PC-9 (cell line): ENCODE data around the gene RNASEH2A. TPM values are rescaled to one million over a fixed set of nuclear protein-coding genes. Genes with fewer than 3 reads are reported as not detected.

Experiments used
- BruUV-seq: library from RNA; stranded (reverse); fragments of 400-500 nt; replicated peaks from 2 replicates; lab custom pipeline; 2021; lab: Mats Ljungman, UMichigan
- CTCF ChIA-PET: fragments of 300-600 bp; sonication (Branson Sonifier 250); formaldehyde crosslinking; loops from one replicate; lab custom pipeline; 2022; ENCODE audit warnings: antibody characterized with exemption; lab: Charles Lee
- POLR2A ChIA-PET: fragments of 300-600 bp; sonication (Branson Sonifier 250); formaldehyde crosslinking; loops from one replicate; lab custom pipeline; 2022; ENCODE audit warnings: antibody characterized with exemption; ENCODE audit not compliant: unreplicated experiment; lab: Charles Lee
- DNase-seq, 2 experiments: peaks; one replicate each; pipeline versions ENCODE4 v3.0.0 to v3.0.0-alpha.2; 2015 to 2022; ENCODE audit warnings: mixed read lengths in 1 of 2
- H2AFZ ChIP-seq: fragments of 200-600 bp; sonication (generic); 2 replicates; pipeline ENCODE4 v1.8.1; 2017; ENCODE audit warnings: antibody characterized with exemption
- H3F3A ChIP-seq: fragments of 200-600 bp; sonication (generic); 2 replicates; pipeline ENCODE4 v1.8.1; 2017; ENCODE audit warnings: antibody characterized with exemption, mild to moderate bottlenecking, low read depth; ENCODE audit not compliant: insufficient read depth
- H3K27ac ChIP-seq: fragments of 200-600 bp; sonication (generic); 2 replicates; pipeline ENCODE4 v1.6.1; 2016; ENCODE audit warnings: mixed run types
- H3K27me3 ChIP-seq: fragments of 200-600 bp; sonication (generic); 2 replicates; pipeline ENCODE4 v1.6.1; 2016; ENCODE audit warnings: low read depth, mixed run types; ENCODE audit not compliant: insufficient read depth
- H3K36me3 ChIP-seq: fragments of 200-600 bp; sonication (generic); 2 replicates; pipeline ENCODE4 v1.6.1; 2016; ENCODE audit warnings: low read depth, mixed run types
- H3K4me1 ChIP-seq: fragments of 200-600 bp; sonication (generic); replicated peaks from 2 replicates; pipeline ENCODE4 v1.6.1; 2016; ENCODE audit warnings: mixed run types; ENCODE audit not compliant: insufficient read depth
- H3K4me2 ChIP-seq: fragments of 200-600 bp; sonication (generic); 2 replicates; pipeline ENCODE4 v1.6.1; 2017; ENCODE audit warnings: mixed run types
- H3K4me3 ChIP-seq: fragments of 200-600 bp; sonication (generic); 2 replicates; pipeline ENCODE4 v1.6.1; 2016; ENCODE audit warnings: mixed run types
- H3K79me2 ChIP-seq: fragments of 200-600 bp; sonication (generic); 2 replicates; pipeline ENCODE4 v1.6.1; 2017; ENCODE audit warnings: low read depth, mixed run types
- H3K9me2 ChIP-seq: fragments of 200-600 bp; sonication (generic); 2 replicates; pipeline ENCODE4 v1.8.1; 2017; ENCODE audit warnings: mild to moderate bottlenecking; ENCODE audit not compliant: insufficient read depth
- H3K9me3 ChIP-seq: fragments of 200-600 bp; sonication (generic); 2 replicates; pipeline ENCODE4 v1.8.1; 2016; ENCODE audit warnings: low read depth; ENCODE audit not compliant: insufficient read depth
- H4K20me1 ChIP-seq: fragments of 200-600 bp; sonication (generic); 2 replicates; pipeline ENCODE4 v1.8.1; 2017; ENCODE audit not compliant: insufficient read depth
- EZH2 ChIP-seq: fragments of 200-600 bp; sonication (generic); IDR thresholded peaks from 2 replicates; pipeline ENCODE4 v1.8.0; 2017; ENCODE audit warnings: antibody characterized with exemption, low read depth
- intact Hi-C: fragments of 100-400 bp; cut with micrococcal nuclease; formaldehyde crosslinking; loops from one replicate; pipeline ENCODE4 v1.10.0; 2022; ENCODE audit not compliant: unreplicated experiment
- microRNA-seq: library from miRNA; unstranded; fragments of <30 nt; microRNA quantifications from one replicate; pipeline ENCODE4 v1.2.0, GENCODE V29; 2021; ENCODE audit warnings: borderline number of aligned reads, borderline replicate concordance
- total RNA-seq: library from RNA; stranded (reverse); gene quantifications from 2 replicates; pipeline ENCODE4 v1.2.3, GENCODE V29; 2021
- TF ChIP-seq, protein P1 (sequence below): fragments of 200-600 bp; sonication (generic); conservative IDR thresholded peaks from 2 replicates; pipeline ENCODE4 v1.6.1; 2017; ENCODE audit warnings: mixed run types, antibody characterized with exemption, mild to moderate bottlenecking, moderate library complexity

The RNASEH2A gene
- total RNA-seq, 1 experiment from 2014 or later = 38.6 TPM

- H3K4me3 ChIP-seq = no peak overlapping the region
- no peaks in the 10 kb centered on the region for H3K4me1 ChIP-seq
- no TSS peak for BruUV-seq
- intact Hi-C loops = no loop called here
- TF ChIP-seq, protein P1, sequence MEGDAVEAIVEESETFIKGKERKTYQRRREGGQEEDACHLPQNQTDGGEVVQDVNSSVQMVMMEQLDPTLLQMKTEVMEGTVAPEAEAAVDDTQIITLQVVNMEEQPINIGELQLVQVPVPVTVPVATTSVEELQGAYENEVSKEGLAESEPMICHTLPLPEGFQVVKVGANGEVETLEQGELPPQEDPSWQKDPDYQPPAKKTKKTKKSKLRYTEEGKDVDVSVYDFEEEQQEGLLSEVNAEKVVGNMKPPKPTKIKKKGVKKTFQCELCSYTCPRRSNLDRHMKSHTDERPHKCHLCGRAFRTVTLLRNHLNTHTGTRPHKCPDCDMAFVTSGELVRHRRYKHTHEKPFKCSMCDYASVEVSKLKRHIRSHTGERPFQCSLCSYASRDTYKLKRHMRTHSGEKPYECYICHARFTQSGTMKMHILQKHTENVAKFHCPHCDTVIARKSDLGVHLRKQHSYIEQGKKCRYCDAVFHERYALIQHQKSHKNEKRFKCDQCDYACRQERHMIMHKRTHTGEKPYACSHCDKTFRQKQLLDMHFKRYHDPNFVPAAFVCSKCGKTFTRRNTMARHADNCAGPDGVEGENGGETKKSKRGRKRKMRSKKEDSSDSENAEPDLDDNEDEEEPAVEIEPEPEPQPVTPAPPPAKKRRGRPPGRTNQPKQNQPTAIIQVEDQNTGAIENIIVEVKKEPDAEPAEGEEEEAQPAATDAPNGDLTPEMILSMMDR = no peak
- TF ChIP-seq EZH2 = no peak
- H4K20me1 ChIP-seq = no peaks in the 10 kb centered on the region
- H3F3A ChIP-seq = peaks cover 7% of the 10 kb centered on the region; the same call in 1 of the 2 replicates
- H3K9me3 ChIP-seq = no peaks in the 10 kb centered on the region
- H3K9me2 ChIP-seq = no peaks in the 10 kb centered on the region
- DNase-seq = no peak
- ChIA-PET POLR2A (no interaction called here), CTCF (no interaction called here)
- no peaks in the 10 kb centered on the region for H3K27me3 ChIP-seq
- H3K4me2 ChIP-seq = no peak overlapping the region
- H3K79me2 ChIP-seq = no peaks in the 10 kb centered on the region
- H3K27ac ChIP-seq = no peak overlapping the region
- H2AFZ ChIP-seq = no peak overlapping the region
- H3K36me3 ChIP-seq = no peaks in the 10 kb centered on the region
Measured at GRCh38 chr19:12859546-12859945, 53.2 kb downstream of the RNASEH2A start.

Small RNA genes within 50 kb of the gene (microRNA-seq; reads per million reads assigned to microRNA genes)
- gene MIR5684 (not detected), gene MIR6794 (not detected)

Other genes with a start within 250 kb of the RNASEH2A start
- 7.5 and 8.9 TPM in 2 replicates for gene ZNF490, start 195.8 kb upstream of the RNASEH2A start, total RNA-seq
- 22.4 and 27.7 TPM in 2 replicates for gene ZNF791, start 195.7 kb upstream of the RNASEH2A start, total RNA-seq
- 41.5 and 48.2 TPM in 2 replicates for gene MAN2B1, start 139.8 kb upstream of the RNASEH2A start, total RNA-seq
- 12.9 and 21.2 TPM in 2 replicates for gene WDR83, start 139.8 kb upstream of the RNASEH2A start, total RNA-seq
- 106 and 121 TPM in 2 replicates for gene DHPS, start 124.7 kb upstream of the RNASEH2A start, total RNA-seq
- gene GNG14, start 118.6 kb upstream of the RNASEH2A start, total RNA-seq = not detected in 2 replicates
- gene FBXW9, start 110.0 kb upstream of the RNASEH2A start, total RNA-seq = 21.0 and 21.9 TPM in 2 replicates
- gene TNPO2, start 82.7 kb upstream of the RNASEH2A start, total RNA-seq = 67.4 and 77.5 TPM in 2 replicates
- 173 and 194 TPM in 2 replicates for gene TRIR, start 71.9 kb upstream of the RNASEH2A start, total RNA-seq
- gene GET3, start 69.1 kb upstream of the RNASEH2A start, total RNA-seq = 72.8 and 81.9 TPM in 2 replicates
- not detected in 2 replicates for gene BEST2, start 54.8 kb upstream of the RNASEH2A start, total RNA-seq
- gene HOOK2, start 31.0 kb upstream of the RNASEH2A start, total RNA-seq = 109 and 127 TPM in 2 replicates
- gene JUNB, start 15.1 kb upstream of the RNASEH2A start, total RNA-seq = 70.7 and 87.0 TPM in 2 replicates
- 268 and 271 TPM in 2 replicates for gene PRDX2, start 4.8 kb upstream of the RNASEH2A start, total RNA-seq
- gene THSD8, start 4.5 kb upstream of the RNASEH2A start, total RNA-seq = 28.8 and 30.0 TPM in 2 replicates
- 0.78 and 1.0 TPM in 2 replicates for gene RTBDN, start 28.0 kb downstream of the RNASEH2A start, total RNA-seq
- gene MAST1, start 31.9 kb downstream of the RNASEH2A start, total RNA-seq = 11.4 and 11.9 TPM in 2 replicates
- gene DNASE2, start 74.9 kb downstream of the RNASEH2A start, total RNA-seq = 68.4 and 81.0 TPM in 2 replicates
- 0.22 and 0.25 TPM in 2 replicates for gene KLF1, start 80.6 kb downstream of the RNASEH2A start, total RNA-seq
- gene GCDH, start 84.6 kb downstream of the RNASEH2A start, total RNA-seq = 23.2 and 27.8 TPM in 2 replicates
- 2.1 and 2.6 TPM in 2 replicates for gene SYCE2, start 112.7 kb downstream of the RNASEH2A start, total RNA-seq
- 53.7 and 76.5 TPM in 2 replicates for gene FARSA, start 127.1 kb downstream of the RNASEH2A start, total RNA-seq
- gene CALR, start 132.0 kb downstream of the RNASEH2A start, total RNA-seq = 606 and 727 TPM in 2 replicates
- 186 and 187 TPM in 2 replicates for gene RAD23A, start 139.3 kb downstream of the RNASEH2A start, total RNA-seq
- 29.1 and 32.5 TPM in 2 replicates for gene GADD45GIP1, start 150.6 kb downstream of the RNASEH2A start, total RNA-seq
- gene DAND5, start 163.0 kb downstream of the RNASEH2A start, total RNA-seq = 0.20 and 0.28 TPM in 2 replicates
- 19.7 and 24.2 TPM in 2 replicates for gene NFIX, start 188.9 kb downstream of the RNASEH2A start, total RNA-seq